HG02885 (cell line): Measurements from ENCODE around the gene CCDC87.
"Not testable (repeated sequence)": the region's sequence is repeated elsewhere in the genome, so short reads cannot be mapped to it uniquely, and the experiment has no call there.

ENCODE experiments used
- ATAC-seq: cut with Tn5 transposase; IDR thresholded peaks from one replicate; pipeline ENCODE4 v1.9.1; 2021; ENCODE audit warnings: mild to moderate bottlenecking; ENCODE audit not compliant: unreplicated experiment, poor library complexity

CCDC87 gene

DNA sequence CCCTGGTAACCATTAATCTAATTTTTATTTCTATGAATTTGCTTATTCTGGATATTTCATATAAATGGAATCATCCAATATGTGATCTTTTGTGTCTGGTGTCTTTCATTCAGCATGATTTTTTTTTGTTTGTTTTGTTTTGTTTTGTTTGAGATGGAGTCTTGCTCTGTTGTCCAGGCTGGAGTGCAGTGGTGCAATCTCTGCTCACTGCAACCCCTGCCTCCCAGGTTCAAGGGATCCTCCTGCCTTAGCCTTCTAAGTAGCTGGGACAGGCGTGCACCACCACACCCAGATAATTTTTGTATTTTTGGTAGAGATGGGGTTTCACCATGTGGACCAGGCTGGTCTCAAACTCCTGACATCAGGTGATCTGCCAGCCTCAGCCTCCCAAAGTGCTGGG lies 7.4 kb downstream of the CCDC87 start:
- ATAC-seq: not testable (repeated sequence)

DNA sequence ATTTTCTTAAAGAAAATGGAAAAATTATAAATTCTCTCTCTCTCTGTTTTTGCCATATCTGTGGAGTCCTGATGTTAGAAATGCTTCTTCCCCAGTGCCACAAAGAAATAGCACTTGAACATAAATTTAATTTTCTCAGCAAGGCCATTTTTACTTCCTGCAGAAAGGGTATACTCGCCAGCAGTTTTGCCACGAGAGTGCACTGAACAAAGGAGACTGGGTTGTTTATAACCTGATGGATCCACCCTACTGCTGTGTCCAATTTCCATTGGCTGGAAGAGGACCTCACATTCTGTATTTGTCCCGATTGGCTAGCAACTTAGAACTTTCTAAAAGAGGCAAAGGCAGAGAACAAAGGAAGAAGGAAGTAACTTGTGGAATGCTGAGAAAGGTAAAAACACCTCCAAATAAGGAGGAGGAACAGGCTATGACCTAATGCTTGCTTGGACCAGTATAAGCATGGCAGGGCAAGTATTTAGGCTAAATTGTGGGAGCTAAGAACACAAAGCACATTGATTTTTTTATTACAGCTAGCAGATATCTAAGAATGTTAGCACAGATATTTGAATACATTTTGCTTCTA lies 10.2 kb downstream of the CCDC87 start:
- not testable (repeated sequence) for ATAC-seq

- no peak for ATAC-seq
Observed at GRCh38 chr11:66581261-66581660, 11.6 kb downstream of the CCDC87 start.

- no peak for ATAC-seq
Observed at GRCh38 chr11:66580803-66581202, 12.1 kb downstream of the CCDC87 start.

DNA sequence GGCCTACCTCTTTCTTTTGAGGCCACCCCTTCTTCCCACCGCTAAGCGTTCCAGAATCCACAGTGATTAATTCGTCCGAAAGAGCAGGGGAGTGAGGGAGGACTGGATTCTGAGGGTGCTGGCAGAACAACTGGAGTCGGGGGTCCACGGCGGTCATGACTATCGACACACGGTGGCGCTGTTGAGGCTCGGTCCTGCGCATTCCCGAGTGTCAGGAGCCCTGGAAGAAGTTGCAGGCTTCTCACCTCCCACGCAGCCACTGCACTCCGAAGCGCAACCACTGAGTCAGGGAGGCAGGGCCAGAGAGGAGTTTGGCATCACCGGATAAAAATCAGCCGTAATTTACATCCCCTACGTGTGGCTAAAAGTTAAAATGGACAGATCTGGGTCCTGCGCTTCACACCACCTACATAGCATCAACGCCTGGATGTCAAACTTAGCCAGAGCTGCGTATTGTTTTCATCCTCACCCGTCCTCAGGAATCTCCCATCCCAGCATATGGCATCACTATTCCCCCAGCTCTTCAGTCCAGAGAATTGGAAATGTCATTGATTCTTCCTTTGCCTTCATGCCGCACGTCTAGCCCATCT lies 13.8 kb downstream of the CCDC87 start:
- no peak for ATAC-seq

GRCh38 chr11:66570850-66571180 lies 22.0 kb downstream of the CCDC87 start:
- no peak for ATAC-seq

DNA sequence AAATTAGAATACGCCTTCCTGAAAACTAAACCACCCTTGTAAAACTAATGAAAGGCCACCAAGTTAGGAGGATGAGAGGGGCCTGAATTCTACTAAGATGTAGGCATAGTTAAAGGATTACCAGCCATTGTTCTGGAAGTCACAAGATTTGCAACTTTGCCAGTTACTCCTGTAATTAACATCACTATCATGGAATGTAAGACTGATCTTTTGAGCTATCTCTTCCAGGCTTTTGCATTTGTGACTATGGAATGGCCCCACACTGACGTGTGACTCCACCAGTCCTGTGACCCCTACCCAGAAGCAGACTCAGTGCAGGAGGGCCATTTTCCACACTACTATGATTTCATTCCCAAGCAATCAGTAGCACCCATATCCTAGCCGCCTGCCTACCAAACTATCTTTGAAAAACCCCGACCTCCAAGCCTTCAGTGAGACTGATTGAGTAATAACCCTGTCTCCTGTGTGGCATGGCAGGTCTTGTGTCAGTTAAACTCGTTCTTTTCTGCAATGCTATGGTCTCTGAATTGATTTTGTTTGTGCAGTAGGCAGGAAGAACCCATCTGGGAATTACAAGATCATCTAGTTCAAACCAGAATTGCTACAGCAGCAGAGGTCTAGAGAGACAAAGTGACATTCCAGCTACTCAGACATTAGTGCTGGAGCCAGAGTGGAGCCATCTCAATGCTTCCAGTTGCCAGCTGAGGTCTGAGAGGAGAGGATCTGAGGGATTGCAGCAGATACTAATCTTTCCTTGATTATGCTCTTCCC lies 22.6 kb downstream of the CCDC87 start:
- ATAC-seq: no peak

DNA sequence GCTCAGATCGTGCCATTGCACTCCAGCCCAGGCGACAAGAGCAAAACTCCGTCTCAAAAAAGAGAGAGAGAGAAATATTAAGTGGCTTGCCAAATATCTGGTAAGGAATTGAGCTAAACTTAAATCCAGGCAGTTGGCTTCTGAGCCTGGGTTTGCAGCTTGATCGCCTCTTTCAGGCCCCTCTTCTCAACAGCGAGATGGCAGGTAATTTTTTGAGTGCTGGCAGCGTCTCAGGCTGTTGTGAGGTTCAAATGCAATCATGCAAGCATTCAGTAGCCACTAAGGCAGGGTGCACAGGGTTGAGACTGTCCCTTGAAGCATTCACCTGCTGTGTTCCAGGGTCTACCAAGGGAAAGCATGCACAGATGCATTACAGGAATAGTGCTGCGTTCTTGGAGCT lies 23.8 kb downstream of the CCDC87 start:
- ATAC-seq: no peak

- no peak for ATAC-seq
Observed at GRCh38 chr11:66568124-66568916, 24.5 kb downstream of the CCDC87 start, which contains the start of gene CTSF. TSS of gene CTSF (minus strand) at chr11:66568606. CDS start at chr11:66568486, 120 bp downstream.

DNA sequence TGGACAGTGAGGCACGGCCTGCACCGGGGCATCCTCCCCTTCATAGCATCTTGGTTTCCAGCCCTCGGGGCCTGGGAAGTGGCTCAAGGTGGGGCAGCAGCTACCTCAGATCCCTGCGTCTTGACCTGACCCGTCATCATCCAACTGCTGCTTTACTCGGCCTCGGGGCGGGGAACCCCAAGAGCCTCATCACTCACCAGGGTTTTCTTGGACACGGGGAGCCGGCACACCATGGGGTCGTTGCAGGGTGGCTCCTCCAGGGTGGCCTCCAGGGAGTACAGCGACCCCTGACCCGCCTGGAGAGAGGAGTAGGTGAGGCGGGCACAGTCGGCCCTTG lies 25.1 kb downstream of the CCDC87 start:
- no peak for ATAC-seq

GRCh38 chr11:66566221-66566620 lies 26.6 kb downstream of the CCDC87 start:
- no peak for ATAC-seq

DNA sequence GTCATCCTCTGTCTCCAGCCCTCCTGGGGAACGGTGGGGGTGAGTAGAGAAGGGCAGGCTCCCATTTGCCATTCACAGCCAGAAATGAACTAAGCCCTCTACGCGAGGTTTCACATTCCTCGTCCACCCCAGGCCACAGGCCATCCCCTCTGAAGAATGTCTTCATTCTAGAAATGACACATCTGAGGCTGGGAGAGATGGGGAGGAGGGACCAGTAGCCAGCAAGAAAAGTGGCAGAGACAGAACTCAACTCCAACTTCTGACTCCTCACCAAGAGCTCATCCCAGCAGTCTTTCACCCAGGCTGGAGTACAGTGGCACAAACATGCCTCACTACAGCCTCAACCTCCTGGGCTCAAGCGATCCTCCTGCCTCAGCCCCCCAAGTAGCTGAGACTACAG lies 27.9 kb downstream of the CCDC87 start:
- no peak for ATAC-seq

DNA sequence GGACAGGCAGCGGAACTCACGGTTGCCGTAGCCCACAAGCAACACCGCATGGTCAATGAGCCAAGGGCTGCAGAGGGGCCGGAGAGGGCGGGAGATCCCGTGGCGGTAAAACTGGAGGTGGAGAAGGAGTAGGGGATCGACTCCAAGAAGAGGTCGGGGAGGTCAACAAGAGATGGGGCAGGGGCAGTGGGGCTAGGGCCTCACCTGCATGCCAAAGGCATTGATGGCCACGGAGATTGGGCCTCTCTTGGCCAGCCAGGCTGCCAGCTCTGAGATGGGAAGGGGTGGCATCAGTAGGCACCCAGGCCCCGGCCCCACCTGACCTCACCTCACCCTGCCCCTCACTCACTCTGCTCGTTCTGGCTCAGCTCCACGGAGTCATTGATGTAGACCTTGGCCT lies 28.3 kb downstream of the CCDC87 start:
- no peak for ATAC-seq

DNA sequence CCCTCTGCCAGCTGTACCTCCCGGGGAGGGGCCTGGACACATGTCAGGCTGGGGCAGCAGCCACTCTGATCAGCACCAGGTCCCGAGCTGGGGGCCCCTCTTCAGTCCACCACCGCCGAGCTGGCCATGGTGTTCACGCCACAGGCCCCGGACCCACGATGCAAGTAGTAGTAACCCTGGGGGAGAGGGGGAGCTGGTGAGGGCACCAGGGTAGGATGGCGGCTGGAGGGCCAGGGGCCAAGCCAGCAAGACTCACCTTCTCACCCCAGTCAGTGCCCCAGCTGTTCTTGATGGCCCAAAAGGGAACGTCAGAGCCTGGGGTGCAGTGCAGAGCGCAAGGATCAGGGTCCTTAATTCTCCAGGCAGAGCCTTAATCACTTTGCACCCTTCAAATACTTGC lies 29.0 kb downstream of the CCDC87 start:
- ATAC-seq: no peak

GRCh38 chr11:66562907-66563583 lies 29.8 kb downstream of the CCDC87 start:
- ATAC-seq: no peak

DNA sequence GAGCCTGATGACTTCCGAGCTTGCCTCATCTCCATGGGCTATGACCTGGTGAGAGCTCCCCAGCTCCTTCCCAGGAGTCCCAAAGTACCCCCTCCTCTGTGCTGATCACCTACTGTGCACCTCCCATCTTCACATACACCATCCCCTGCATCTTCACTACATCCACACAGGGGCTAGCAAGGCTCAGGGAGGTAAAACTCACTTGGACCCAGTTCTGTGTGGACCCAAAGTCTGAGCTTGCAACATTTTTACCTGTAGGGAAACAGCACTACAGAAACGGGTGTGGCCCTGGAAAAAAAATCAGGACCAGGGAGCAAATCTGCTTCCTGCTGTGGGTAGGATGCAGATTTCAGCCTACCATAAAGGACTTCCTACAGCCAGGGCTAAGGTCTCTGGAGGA lies 30.6 kb downstream of the CCDC87 start:
- no peak for ATAC-seq

DNA sequence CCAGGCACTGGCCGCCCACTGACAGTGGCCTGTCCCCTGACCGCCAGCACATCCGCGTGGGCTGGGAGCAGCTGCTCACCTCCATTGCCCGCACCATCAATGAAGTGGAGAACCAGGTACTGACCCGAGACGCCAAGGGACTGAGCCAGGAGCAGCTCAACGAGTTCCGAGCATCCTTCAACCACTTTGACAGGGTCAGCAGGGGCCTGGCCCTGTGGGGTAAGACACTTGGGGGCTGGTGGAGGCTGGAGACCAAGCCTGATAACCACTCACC lies 31.0 kb downstream of the CCDC87 start:
- ATAC-seq: no peak

DNA sequence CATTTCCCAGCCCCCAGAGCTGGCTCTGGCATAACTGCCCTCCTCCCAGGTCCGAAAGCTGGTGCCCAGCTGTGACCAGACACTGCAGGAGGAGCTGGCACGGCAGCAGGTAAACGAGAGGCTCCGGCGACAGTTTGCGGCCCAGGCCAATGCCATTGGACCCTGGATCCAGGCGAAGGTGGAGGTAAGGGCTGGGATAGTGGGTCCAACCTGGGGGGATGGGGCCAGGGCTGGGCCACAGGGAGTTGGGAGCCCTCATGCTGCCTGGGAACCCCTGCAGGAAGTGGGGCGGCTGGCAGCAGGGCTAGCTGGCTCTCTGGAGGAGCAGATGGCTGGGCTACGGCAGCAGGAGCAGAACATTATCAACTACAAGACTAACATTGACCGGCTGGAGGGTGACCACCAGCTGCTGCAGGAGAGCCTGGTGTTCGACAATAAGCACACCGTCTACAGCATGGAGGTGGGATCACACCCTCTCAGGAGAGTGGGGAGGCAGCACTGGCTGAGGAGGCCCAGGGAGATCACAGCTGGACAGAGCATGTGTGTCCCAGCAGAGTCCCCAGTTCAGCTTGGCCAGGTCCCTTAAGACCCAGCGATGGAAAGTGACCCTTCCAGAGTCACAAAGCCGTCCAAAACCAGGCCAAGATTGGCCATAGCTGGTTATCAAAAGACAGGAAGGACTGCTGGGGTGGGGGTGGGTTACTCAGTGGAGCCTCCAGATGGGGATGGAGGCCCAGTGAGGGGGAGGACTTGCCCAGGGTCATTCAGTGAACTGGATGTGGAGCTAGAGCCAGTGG lies 31.5 kb downstream of the CCDC87 start:
- no peak for ATAC-seq

- ATAC-seq: no peak
Observed at GRCh38 chr11:66559866-66560676, 32.8 kb downstream of the CCDC87 start.
